GM10248 (cell line): ENCODE measurements around the gene GCLC.

ENCODE experiments used
- CTCF ChIA-PET: fragments of 300-600 bp; sonication (Branson Sonifier 250); formaldehyde crosslinking; extraction: SDS; loops from one replicate; lab custom pipeline; 2021; ENCODE audit warnings: antibody characterized with exemption; lab: Yijun Ruan, JAX
- POLR2A ChIA-PET: fragments of 350-650 bp; sonication (Branson Sonifier 250); formaldehyde crosslinking; extraction: SDS; loops from one replicate; lab custom pipeline; 2020; ENCODE audit warnings: antibody characterized with exemption; lab: Yijun Ruan, JAX
- DNase-seq: peaks from one replicate; pipeline ENCODE4 v3.0.0; 2012; ENCODE audit errors: extremely low spot score
- TF ChIP-seq, protein P1 (sequence below): IDR thresholded peaks from 2 replicates; pipeline ENCODE4 v1.5.1; 2012; ENCODE audit warnings: mild to moderate bottlenecking, low read depth; ENCODE audit errors: extremely low read depth, missing control alignments, control extremely low read depth

Gene GCLC

DNA sequence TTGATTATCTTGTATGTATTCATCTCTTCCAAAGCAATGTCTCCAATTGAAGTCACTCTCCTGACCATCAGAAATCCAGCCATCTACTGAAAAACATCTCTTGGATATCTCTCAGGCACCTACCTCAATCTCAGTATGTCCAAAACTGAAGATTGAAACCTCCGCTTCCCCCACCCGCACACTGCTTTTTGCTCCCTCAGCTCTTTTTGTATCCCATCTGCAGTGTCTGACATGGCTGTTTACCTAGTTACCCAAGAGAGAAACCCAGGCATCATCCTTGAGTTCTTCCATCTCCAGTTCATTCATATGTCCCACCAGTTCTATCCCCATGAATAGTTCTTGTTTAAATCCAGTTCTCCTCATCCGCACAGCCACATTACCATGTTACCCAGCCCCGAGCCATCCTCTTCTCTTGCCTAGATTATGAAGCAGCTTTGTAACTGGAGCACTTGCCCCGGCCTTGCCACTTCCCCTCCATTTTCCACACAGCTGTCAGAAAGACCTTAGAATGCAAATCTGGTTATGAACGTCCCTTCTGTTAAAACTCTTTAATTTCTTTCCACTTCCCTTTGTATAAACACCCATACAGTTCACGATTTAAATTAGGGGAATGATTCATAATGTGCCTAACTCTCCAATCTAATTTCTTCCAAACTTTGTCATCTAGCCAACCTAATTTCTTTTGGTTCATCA is 40.5 kb upstream of the GCLC start:
- POLR2A ChIA-PET = no interaction called here
- CTCF ChIA-PET = no interaction called here

DNA sequence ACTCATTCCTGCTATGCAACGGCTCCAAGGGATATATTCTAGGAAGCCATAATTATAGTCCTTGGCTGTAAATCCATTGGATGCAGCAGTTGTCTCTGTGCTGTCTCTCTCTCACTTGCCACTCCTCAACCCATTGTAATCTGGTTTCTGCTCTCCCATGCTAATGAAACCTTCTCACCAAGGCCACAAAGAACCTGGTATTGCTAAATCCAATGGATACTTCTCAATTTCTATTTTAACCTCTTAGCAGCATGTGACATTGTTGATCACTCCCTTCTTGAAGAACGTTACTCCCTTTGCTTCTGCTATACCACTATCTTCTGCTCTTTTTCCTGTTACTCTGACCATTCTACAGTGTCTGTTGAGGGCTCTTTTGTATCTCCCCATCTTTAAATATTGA is 39.8 kb upstream of the GCLC start:
- DNase-seq = no peak

More for the DNA sequence above, 40.5 kb upstream of the GCLC start:
- TF ChIP-seq, protein P1, sequence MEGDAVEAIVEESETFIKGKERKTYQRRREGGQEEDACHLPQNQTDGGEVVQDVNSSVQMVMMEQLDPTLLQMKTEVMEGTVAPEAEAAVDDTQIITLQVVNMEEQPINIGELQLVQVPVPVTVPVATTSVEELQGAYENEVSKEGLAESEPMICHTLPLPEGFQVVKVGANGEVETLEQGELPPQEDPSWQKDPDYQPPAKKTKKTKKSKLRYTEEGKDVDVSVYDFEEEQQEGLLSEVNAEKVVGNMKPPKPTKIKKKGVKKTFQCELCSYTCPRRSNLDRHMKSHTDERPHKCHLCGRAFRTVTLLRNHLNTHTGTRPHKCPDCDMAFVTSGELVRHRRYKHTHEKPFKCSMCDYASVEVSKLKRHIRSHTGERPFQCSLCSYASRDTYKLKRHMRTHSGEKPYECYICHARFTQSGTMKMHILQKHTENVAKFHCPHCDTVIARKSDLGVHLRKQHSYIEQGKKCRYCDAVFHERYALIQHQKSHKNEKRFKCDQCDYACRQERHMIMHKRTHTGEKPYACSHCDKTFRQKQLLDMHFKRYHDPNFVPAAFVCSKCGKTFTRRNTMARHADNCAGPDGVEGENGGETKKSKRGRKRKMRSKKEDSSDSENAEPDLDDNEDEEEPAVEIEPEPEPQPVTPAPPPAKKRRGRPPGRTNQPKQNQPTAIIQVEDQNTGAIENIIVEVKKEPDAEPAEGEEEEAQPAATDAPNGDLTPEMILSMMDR = no peak
- no peak for DNase-seq

DNA sequence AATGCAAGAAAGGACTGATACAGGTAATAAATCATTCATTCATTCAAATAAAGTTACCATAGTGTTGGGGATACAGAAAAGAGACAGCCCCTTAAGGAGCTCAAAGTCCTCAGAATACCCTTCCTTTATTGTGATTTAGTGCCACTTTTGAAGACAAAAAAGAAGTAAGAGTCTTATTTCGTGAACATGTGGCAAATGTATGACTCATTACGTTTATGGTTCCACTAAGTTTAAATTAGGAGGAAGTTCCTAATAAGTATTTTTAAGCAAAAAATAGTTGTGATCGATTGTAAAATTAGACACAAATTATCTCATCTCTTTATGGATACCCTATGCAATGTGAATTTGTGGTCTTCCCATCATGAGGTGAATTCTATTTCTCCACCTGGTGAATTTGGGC is 38.5 kb upstream of the GCLC start:
- TF ChIP-seq, protein P1 = no peak
- ChIA-PET CTCF (interaction anchor here (1.4 kb wide), 1 partner anchor 25 kb away, joined by 6 read pairs; no protein-coding TSS in a partner anchor), POLR2A (no interaction called here)
- DNase-seq = no peak

More for the DNA sequence above, 39.8 kb upstream of the GCLC start:
- ChIA-PET CTCF (no interaction called here), POLR2A (no interaction called here)
- TF ChIP-seq, protein P1 = no peak

DNA sequence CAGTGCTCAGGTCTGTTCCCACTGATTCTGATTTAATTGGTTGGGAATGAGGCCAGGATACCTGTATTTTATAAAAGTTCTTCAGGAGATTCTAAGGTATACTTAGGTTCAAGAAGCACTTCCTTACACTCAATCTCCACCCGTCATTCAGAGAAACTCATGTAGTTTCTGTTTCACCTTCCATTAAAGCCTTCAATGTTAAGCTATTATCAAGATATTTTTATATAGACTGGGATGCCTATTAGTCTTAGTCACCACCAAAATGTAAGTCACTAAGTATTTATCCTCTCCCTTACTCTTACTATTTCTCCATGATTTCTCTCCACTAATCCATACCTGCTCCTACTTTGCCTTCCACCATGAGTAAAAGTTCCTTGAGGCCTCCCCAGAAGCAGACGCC is 38.1 kb upstream of the GCLC start:
- TF ChIP-seq, protein P1 = no peak
- CTCF ChIA-PET = interaction anchor here (1.4 kb wide), 1 partner anchor 25 kb away, joined by 6 read pairs; no protein-coding TSS in a partner anchor

DNA sequence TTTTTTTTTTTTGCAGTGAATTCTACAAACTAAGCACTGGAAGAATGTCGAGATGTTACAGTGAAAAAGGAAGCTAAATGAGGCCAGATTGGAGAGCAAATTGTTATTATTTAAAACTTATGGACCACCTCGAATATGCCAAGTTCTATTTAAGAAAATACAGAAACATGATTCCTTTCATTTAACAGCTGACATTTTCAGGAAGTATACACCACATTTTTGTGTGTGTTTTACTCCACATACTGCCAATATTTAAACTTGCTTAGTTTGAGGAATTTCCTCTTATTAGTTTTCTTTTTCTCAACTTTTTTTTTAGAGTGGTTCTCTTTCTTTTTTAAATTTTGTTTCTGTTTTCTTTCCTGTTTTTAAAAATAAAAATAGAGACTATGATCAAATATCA is 37.0 kb upstream of the GCLC start:
- ChIA-PET CTCF (no interaction called here), POLR2A (no interaction called here)
- TF ChIP-seq, protein P1 = no peak

More for the DNA sequence above, 38.1 kb upstream of the GCLC start:
- DNase-seq = no peak
- POLR2A ChIA-PET = no interaction called here

DNA sequence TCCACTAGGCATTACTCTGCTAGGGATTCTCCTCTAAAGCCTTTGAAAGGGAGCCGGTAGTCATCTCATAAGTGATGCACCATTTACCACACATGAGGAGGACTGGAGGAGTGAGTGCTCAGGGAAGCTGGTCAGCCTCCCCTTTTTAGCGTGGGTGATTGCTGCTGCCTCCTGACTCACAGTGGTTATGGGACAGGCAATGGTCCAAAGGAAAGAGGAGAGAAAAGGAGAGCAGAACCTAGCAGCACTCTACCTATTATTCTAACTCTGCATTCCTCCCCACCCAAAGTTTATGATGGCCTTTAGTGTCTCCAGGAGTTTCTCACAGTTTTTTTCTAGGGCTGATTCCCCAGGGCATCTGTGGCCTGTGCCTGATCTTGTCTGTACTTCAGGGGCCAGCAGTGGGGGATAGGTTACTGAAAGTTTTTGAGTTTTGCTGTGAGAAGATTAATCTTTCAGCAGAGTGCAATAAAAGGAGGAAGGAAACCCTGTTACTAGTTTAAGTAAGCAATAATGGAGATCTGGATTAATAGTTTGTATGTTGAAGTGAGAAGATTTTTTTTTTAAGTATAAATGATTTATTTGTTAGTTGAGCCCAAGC is 36.4 kb upstream of the GCLC start:
- TF ChIP-seq, protein P1 = no peak
- no peak for DNase-seq
- POLR2A ChIA-PET = no interaction called here
- CTCF ChIA-PET = interaction anchor here (1.0 kb wide), 1 partner anchor 18 kb away, joined by 3 read pairs; no protein-coding TSS in a partner anchor

More for the DNA sequence above, 37.0 kb upstream of the GCLC start:
- no peak for DNase-seq
